ENCODE measurements around the gene AFF2.

The AFF2 gene

GRCh38 chrX:148536961-148537360, 36.5 kb downstream of the AFF2 start:
- no peak for DNase-seq (ENCODE audit: low spot score)

- no peak for DNase-seq (ENCODE audit: low spot score)
Observed at GRCh38 chrX:148537556-148538182, 37.3 kb downstream of the AFF2 start.

GRCh38 chrX:148538582-148538981, 38.2 kb downstream of the AFF2 start:
- DNase-seq (ENCODE audit: low spot score), result no peak

GRCh38 chrX:148540114-148540513, 39.7 kb downstream of the AFF2 start:
- no peak for DNase-seq (ENCODE audit: low spot score)

GRCh38 chrX:148540671-148541583, 40.5 kb downstream of the AFF2 start:
- no peak for DNase-seq (ENCODE audit: low spot score)

- no peak for DNase-seq (ENCODE audit: low spot score)
Observed at GRCh38 chrX:148541584-148541940, 41.1 kb downstream of the AFF2 start.

GRCh38 chrX:148542481-148543255, 42.3 kb downstream of the AFF2 start:
- no peak for DNase-seq (ENCODE audit: low spot score)

GRCh38 chrX:148552775-148553174, 52.4 kb downstream of the AFF2 start:
- no peak for DNase-seq (ENCODE audit: low spot score)

- DNase-seq (ENCODE audit: low spot score), result no peak
Observed at GRCh38 chrX:148555101-148555500, 54.7 kb downstream of the AFF2 start.

GRCh38 chrX:148555571-148556243, 55.3 kb downstream of the AFF2 start:
- DNase-seq (ENCODE audit: low spot score), result no peak

- DNase-seq (ENCODE audit: low spot score), result no peak
Observed at GRCh38 chrX:148556498-148556897, 56.1 kb downstream of the AFF2 start.

- DNase-seq (ENCODE audit: low spot score), result no peak
Observed at GRCh38 chrX:148562846-148563245, 62.4 kb downstream of the AFF2 start.

GRCh38 chrX:148567229-148567628, 66.8 kb downstream of the AFF2 start:
- no peak for DNase-seq (ENCODE audit: low spot score)

- no peak for DNase-seq (ENCODE audit: low spot score)
Observed at GRCh38 chrX:148567779-148568178, 67.4 kb downstream of the AFF2 start.

GRCh38 chrX:148568763-148569162, 68.3 kb downstream of the AFF2 start:
- DNase-seq (ENCODE audit: low spot score), result no peak

- DNase-seq (ENCODE audit: low spot score), result no peak
Observed at GRCh38 chrX:148572337-148572736, 71.9 kb downstream of the AFF2 start.

GRCh38 chrX:148573119-148573518, 72.7 kb downstream of the AFF2 start:
- DNase-seq (ENCODE audit: low spot score), result no peak

GRCh38 chrX:148574237-148574973, 74.0 kb downstream of the AFF2 start:
- no peak for DNase-seq (ENCODE audit: low spot score)

GRCh38 chrX:148576396-148576795, 76.0 kb downstream of the AFF2 start:
- no peak for DNase-seq (ENCODE audit: low spot score)

GRCh38 chrX:148577741-148578140, 77.3 kb downstream of the AFF2 start:
- DNase-seq (ENCODE audit: low spot score), result no peak

- DNase-seq (ENCODE audit: low spot score), result no peak
Observed at GRCh38 chrX:148580016-148580415, 79.6 kb downstream of the AFF2 start.

GRCh38 chrX:148582353-148582752, 81.9 kb downstream of the AFF2 start:
- no peak for DNase-seq (ENCODE audit: low spot score)

Measured in LoVo (cell line).